ENCODE measurements around the gene PRKN. TPM values are rescaled to one million over a fixed set of nuclear protein-coding genes. Genes with fewer than 3 reads are reported as not detected.

Gene PRKN
- total and polyA plus RNA-seq, 2 experiments from 2014 or later, result 2.3 to 3.9 TPM

DNA sequence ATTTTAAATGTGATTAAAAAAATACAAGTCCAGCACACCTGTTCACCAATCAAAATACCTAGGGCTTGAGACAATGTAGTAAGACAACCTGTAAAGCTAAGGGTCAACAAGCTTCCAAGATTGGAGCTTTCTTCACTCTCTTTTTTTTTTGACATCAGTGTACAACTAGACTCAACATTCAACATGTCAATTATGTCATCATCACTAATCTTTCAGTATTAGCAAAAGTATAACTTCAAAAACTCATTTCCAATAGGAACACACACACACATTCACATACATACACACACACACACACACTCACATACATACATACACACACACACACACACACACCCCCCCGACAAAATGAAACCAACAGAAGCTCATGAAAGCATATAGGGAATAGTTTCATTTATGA, 26.0 kb downstream of the PRKN start:
- DNase-seq (ENCODE audit: low spot score), result no peak
- Histone ChIP-seq H4K20me1 (ENCODE audit: insufficient read depth, poor library complexity, severe bottlenecking) (no peaks in the 10 kb centered on the region), H3K36me3 (replicated peaks; ENCODE audit: insufficient read depth, low read depth) (no peaks in the 10 kb centered on the region), H3K27me3 (no peaks in the 10 kb centered on the region), H3K9me3 (ENCODE audit: low read depth) (no peaks in the 10 kb centered on the region), H3K4me1 (ENCODE audit: insufficient read depth) (no peaks in the 10 kb centered on the region), H2AFZ (no peak overlapping the region), H3K4me3 (no peak overlapping the region), H3K9me2 (replicated peaks; ENCODE audit: insufficient read depth) (no peaks in the 10 kb centered on the region), H3K27ac (no peak overlapping the region), H3K79me2 (no peaks in the 10 kb centered on the region), H3K4me2 (no peak overlapping the region)
- TF ChIP-seq, protein P1, sequence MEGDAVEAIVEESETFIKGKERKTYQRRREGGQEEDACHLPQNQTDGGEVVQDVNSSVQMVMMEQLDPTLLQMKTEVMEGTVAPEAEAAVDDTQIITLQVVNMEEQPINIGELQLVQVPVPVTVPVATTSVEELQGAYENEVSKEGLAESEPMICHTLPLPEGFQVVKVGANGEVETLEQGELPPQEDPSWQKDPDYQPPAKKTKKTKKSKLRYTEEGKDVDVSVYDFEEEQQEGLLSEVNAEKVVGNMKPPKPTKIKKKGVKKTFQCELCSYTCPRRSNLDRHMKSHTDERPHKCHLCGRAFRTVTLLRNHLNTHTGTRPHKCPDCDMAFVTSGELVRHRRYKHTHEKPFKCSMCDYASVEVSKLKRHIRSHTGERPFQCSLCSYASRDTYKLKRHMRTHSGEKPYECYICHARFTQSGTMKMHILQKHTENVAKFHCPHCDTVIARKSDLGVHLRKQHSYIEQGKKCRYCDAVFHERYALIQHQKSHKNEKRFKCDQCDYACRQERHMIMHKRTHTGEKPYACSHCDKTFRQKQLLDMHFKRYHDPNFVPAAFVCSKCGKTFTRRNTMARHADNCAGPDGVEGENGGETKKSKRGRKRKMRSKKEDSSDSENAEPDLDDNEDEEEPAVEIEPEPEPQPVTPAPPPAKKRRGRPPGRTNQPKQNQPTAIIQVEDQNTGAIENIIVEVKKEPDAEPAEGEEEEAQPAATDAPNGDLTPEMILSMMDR (IDR thresholded peaks at IDR 0.05; ENCODE audit: poor library complexity), result no peak
- TF ChIP-seq EZH2 (IDR thresholded peaks at IDR 0.05; ENCODE audit: borderline replicate concordance), result no peak
- no peak for TF ChIP-seq EZH2phosphoT487 (IDR thresholded peaks at IDR 0.05; ENCODE audit: low read depth, severe bottlenecking, unreplicated experiment)
- WGBS (ENCODE audit: low lambda C conversion rate, missing lambda C conversion rate), result 95% methylated on average over 1 of the region's 1 CpG

DNA sequence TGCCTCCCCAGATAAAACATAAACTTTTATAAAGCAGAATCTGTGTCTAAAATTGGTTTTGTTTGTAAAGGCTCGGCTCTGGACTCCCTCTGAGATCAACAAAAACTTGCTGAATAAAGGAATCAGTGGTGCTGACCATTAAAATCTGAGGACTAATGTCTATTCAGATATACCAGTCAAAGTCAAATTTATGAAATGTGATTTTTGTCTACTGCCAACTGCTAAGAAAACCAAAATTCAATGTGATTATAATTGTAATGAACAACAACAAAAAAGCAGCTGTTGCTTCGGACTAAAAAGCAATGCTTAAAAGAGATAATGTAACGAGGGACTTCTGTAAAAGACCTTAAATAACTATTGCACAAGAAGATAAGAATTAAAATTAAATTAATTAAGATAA, 26.6 kb downstream of the PRKN start:
- Histone ChIP-seq H3K79me2 (no peaks in the 10 kb centered on the region), H4K20me1 (ENCODE audit: insufficient read depth, poor library complexity, severe bottlenecking) (no peaks in the 10 kb centered on the region), H3K27ac (no peak overlapping the region), H3K36me3 (replicated peaks; ENCODE audit: insufficient read depth, low read depth) (no peaks in the 10 kb centered on the region), H3K4me3 (no peak overlapping the region), H3K4me1 (ENCODE audit: insufficient read depth) (no peaks in the 10 kb centered on the region), H3K9me3 (ENCODE audit: low read depth) (no peaks in the 10 kb centered on the region), H2AFZ (no peak overlapping the region), H3K27me3 (no peaks in the 10 kb centered on the region), H3K9me2 (replicated peaks; ENCODE audit: insufficient read depth) (no peaks in the 10 kb centered on the region), H3K4me2 (no peak overlapping the region)
- no peak for DNase-seq (ENCODE audit: low spot score)
- WGBS (ENCODE audit: low lambda C conversion rate, missing lambda C conversion rate), result 94% methylated on average over 3 of the region's 3 CpGs
- no peak for TF ChIP-seq EZH2 (IDR thresholded peaks at IDR 0.05; ENCODE audit: borderline replicate concordance)
- no peak for TF ChIP-seq EZH2phosphoT487 (IDR thresholded peaks at IDR 0.05; ENCODE audit: low read depth, severe bottlenecking, unreplicated experiment)
- TF ChIP-seq, protein P1 (IDR thresholded peaks at IDR 0.05; ENCODE audit: poor library complexity), result no peak

DNA sequence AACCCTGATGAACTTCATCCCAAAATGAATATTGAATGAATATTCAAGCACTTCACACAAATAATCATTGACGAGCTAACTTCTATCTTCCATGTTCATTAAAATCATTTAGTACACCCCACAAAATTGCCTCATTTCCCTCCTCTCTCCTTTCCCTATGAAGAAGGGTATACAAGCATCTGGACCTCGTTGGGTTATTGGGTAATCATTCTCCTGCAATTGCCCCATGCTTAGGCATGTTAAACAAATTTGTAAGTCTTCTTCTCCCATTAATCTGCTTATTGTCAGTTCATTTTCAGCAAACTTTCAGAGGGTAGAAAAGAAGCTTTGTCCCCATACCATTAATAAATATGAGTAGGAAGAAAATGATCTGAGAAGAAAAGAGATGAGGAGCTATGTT, 27.6 kb downstream of the PRKN start:
- no peaks in the 10 kb centered on the region for H3K9me3 ChIP-seq (ENCODE audit: low read depth)
- no peaks in the 10 kb centered on the region for H3K27me3 ChIP-seq
- 77% methylated on average over 2 of the region's 2 CpGs for WGBS (ENCODE audit: low lambda C conversion rate, missing lambda C conversion rate)
- no peak overlapping the region for H3K4me2 ChIP-seq
- no peaks in the 10 kb centered on the region for H3K79me2 ChIP-seq
- H3K9me2 ChIP-seq (replicated peaks; ENCODE audit: insufficient read depth), result no peaks in the 10 kb centered on the region
- no peaks in the 10 kb centered on the region for H4K20me1 ChIP-seq (ENCODE audit: insufficient read depth, poor library complexity, severe bottlenecking)
- H3K4me1 ChIP-seq (ENCODE audit: insufficient read depth), result no peaks in the 10 kb centered on the region
- no peak overlapping the region for H2AFZ ChIP-seq
- no peak overlapping the region for H3K27ac ChIP-seq
- TF ChIP-seq, protein P1 (IDR thresholded peaks at IDR 0.05; ENCODE audit: poor library complexity), result no peak
- TF ChIP-seq EZH2phosphoT487 (IDR thresholded peaks at IDR 0.05; ENCODE audit: low read depth, severe bottlenecking, unreplicated experiment) (no peak), EZH2 (IDR thresholded peaks at IDR 0.05; ENCODE audit: borderline replicate concordance) (no peak)
- no peak for DNase-seq (ENCODE audit: low spot score)
- H3K36me3 ChIP-seq (replicated peaks; ENCODE audit: insufficient read depth, low read depth), result no peaks in the 10 kb centered on the region
- H3K4me3 ChIP-seq, result no peak overlapping the region

DNA sequence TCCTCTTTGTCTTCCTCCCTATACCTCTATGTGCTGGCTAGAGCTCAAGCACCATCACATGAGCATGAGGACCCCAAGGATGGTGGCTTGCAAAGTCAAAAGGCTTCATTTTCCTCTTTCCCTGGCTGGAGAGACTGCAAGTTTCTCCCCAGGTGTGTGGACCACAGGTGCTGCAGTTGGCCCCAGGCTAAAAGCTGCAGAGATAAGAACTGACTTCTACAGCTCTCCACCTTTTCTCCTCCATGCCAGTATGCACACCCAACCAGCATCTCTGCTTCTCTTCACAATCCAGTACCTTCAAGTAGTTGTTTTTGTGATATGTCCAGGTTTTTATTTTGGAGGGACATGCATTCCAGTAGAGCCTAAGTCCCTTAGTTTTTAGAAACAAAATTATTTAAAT, 29.1 kb downstream of the PRKN start:
- Histone ChIP-seq H3K9me2 (replicated peaks; ENCODE audit: insufficient read depth) (no peaks in the 10 kb centered on the region), H3K79me2 (no peaks in the 10 kb centered on the region), H4K20me1 (ENCODE audit: insufficient read depth, poor library complexity, severe bottlenecking) (no peaks in the 10 kb centered on the region), H3K9me3 (ENCODE audit: low read depth) (no peaks in the 10 kb centered on the region), H2AFZ (no peak overlapping the region), H3K36me3 (replicated peaks; ENCODE audit: insufficient read depth, low read depth) (no peaks in the 10 kb centered on the region), H3K4me2 (no peak overlapping the region), H3K4me1 (ENCODE audit: insufficient read depth) (no peaks in the 10 kb centered on the region), H3K27ac (no peak overlapping the region), H3K27me3 (no peaks in the 10 kb centered on the region), H3K4me3 (no peak overlapping the region)
- no peak for TF ChIP-seq EZH2 (IDR thresholded peaks at IDR 0.05; ENCODE audit: borderline replicate concordance)
- TF ChIP-seq, protein P1 (IDR thresholded peaks at IDR 0.05; ENCODE audit: poor library complexity), result no peak
- TF ChIP-seq EZH2phosphoT487 (IDR thresholded peaks at IDR 0.05; ENCODE audit: low read depth, severe bottlenecking, unreplicated experiment), result no peak
- DNase-seq (ENCODE audit: low spot score), result no peak
